OCI-LY1 (cell line): ENCODE results near the gene GPX3.

Source experiments
- H2AFZ ChIP-seq: fragments of 200-600 bp; sonication (generic), shearing (Covaris generic); 2 replicates; pipeline ENCODE4 v1.6.0; 2014; ENCODE audit warnings: antibody characterized with exemption, mild to moderate bottlenecking, low read length
- H3F3A ChIP-seq: fragments of 200-600 bp; sonication (generic), shearing (Covaris generic); 2 replicates; pipeline ENCODE4 v1.6.0; 2014; ENCODE audit warnings: mild to moderate bottlenecking, antibody characterized with exemption, low read length, moderate library complexity; ENCODE audit not compliant: insufficient read depth
- H3K27ac ChIP-seq: fragments of 200-600 bp; sonication (generic); 2 replicates; pipeline ENCODE4 v1.5.1; 2014; ENCODE audit warnings: low read length, mixed run types, mild to moderate bottlenecking, low read depth; ENCODE audit not compliant: poor library complexity, severe bottlenecking
- H3K27me3 ChIP-seq: fragments of 200-600 bp; sonication (generic); 2 replicates; pipeline ENCODE4 v1.6.0; 2014; ENCODE audit warnings: antibody characterized with exemption, mild to moderate bottlenecking, low read length, moderate library complexity; ENCODE audit not compliant: insufficient read depth
- H3K36me3 ChIP-seq: fragments of 200-600 bp; sonication (generic); 2 replicates; pipeline ENCODE4 v1.6.1; 2014; ENCODE audit warnings: mild to moderate bottlenecking, antibody characterized with exemption, low read length, moderate library complexity, mixed read lengths; ENCODE audit not compliant: insufficient read depth
- H3K4me1 ChIP-seq: fragments of 200-600 bp; sonication (generic); 2 replicates; pipeline ENCODE4 v1.5.1; 2014; ENCODE audit warnings: mild to moderate bottlenecking, low read length, moderate library complexity; ENCODE audit not compliant: insufficient read depth, severe bottlenecking
- H3K4me2 ChIP-seq: fragments of 200-600 bp; sonication (generic), shearing (Covaris generic); 2 replicates; pipeline ENCODE4 v1.6.1; 2014; ENCODE audit warnings: low read length
- H3K4me3 ChIP-seq: fragments of 200-600 bp; sonication (generic); 2 replicates; pipeline ENCODE4 v1.5.1; 2014; ENCODE audit warnings: low read length, low read depth, mild to moderate bottlenecking, mixed read lengths; ENCODE audit not compliant: poor library complexity, severe bottlenecking
- H3K79me2 ChIP-seq: fragments of 200-600 bp; shearing (Covaris generic); 2 replicates; pipeline ENCODE4 v1.6.1; 2016; ENCODE audit warnings: mixed run types, low read length, mixed read lengths; ENCODE audit not compliant: insufficient read depth
- H3K9ac ChIP-seq: fragments of 200-600 bp; sonication (generic), shearing (Covaris generic); 2 replicates; pipeline ENCODE4 v1.6.1; 2014; ENCODE audit warnings: mild to moderate bottlenecking, low read length, mixed read lengths
- H3K9me2 ChIP-seq: fragments of 200-600 bp; sonication (generic), shearing (Covaris generic); 2 replicates; pipeline ENCODE4 v1.6.1; 2014; ENCODE audit warnings: low read depth, mild to moderate bottlenecking, low read length, mixed read lengths
- H3K9me3 ChIP-seq: fragments of 200-600 bp; shearing (Covaris generic); 2 replicates; pipeline ENCODE4 v1.6.1; 2014; ENCODE audit warnings: low read length, mixed read lengths
- H4K20me1 ChIP-seq: fragments of 200-600 bp; sonication (generic), shearing (Covaris generic); 2 replicates; pipeline ENCODE4 v1.6.0; 2016; ENCODE audit warnings: mild to moderate bottlenecking, low read length; ENCODE audit not compliant: insufficient read depth
- EZH2 ChIP-seq: fragments of 200-600 bp; sonication (generic), shearing (Covaris generic); IDR thresholded peaks from 2 replicates; pipeline ENCODE4 v1.8.0; 2017; ENCODE audit warnings: borderline replicate concordance, mixed run types, mild to moderate bottlenecking, antibody characterized with exemption, low read length, moderate library complexity, mixed read lengths
- TF ChIP-seq, protein P1 (sequence below): fragments of 200-600 bp; sonication (generic), shearing (Covaris generic); IDR thresholded peaks from 2 replicates; pipeline ENCODE4 v1.5.1; 2017; ENCODE audit warnings: mild to moderate bottlenecking, antibody characterized with exemption, low read length, moderate library complexity, mixed read lengths

GPX3 gene

DNA sequence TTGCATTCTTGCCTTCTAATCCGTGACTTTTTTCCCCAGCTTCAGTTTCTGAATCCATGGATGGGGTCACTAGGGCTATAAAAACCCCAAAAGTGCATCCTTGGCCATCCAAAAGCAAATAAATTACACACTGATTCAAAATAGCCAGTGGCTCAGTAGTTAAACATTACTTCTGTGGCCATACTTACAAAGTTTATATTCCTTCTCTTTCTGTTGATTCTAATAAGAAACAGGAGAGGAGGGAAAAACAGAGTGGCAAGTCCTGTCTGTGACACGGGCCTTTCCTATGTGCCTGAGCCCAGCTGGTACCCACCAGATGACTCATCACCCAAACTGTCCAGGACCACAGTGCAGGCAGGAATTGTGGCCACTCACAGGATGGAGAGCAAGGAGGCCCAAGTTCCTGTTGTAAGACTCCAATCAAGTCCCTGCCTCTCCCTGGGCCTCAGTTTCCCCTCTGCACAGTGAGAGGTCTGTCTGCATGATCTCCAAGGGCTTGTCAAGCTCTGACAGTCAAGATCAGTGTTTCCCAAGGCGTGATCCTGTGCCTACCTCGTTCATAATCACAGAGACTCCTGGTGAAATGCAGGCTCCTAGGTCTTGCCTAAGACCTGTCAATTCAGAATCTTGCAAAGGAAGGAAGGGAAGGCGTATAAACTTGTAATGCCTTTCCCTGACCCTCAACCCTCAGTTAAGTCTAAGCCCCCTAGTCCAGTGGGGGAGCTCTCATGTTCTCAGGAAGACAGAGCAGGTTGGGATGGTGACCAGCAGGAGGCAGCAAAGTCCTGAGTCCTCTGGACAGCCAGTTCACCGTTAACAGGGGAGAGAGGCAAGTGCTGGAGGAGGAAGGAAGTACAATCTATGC, 30.9 kb downstream of the GPX3 start:
- no peak overlapping the region for H3K27ac ChIP-seq
- no peak overlapping the region for H3K4me2 ChIP-seq
- peaks cover 93% of the 10 kb centered on the region for H3K36me3 ChIP-seq

DNA sequence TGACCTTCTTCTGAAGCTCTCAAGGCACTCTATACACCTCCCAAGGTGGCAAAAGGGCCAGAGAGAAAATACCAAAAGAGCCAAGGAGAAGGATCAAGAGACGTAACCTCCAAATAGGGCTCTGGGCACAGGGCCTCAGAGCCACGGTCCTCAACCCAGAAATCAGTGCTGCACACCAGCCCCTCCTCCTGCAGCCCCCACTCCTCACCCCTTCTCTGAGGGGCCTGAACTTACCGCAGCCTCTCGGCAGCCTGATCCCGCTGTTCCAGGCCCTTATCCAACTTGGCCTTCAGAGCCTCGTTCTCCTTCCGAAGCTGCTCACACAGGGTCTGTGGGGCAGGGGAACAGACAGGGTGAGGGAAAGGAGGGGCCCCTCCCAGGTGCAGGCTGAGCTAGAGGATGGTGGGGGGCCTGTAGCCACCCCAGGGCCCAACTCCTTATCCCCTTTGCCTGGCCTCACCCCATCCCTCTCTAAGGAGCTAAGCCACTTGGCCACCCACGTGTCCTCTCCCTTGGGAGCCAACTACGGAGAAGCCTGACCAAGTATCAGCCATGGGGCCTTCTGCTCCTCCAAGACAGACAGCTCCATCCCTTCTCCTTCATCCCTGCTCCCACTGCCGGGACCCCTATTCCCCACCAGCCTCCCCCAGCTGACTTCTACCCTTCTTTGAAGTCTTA, 31.7 kb downstream of the GPX3 start:
- Histone ChIP-seq H3K9me2 (no peaks in the 10 kb centered on the region), H3K36me3 (peaks cover 93% of the 10 kb centered on the region), H2AFZ (no peak overlapping the region), H3K4me2 (peak overlapping the region; percentile 10; the same call in 1 of the 2 replicates), H3K27ac (peak overlapping the region; percentile 62), H3F3A (no peaks in the 10 kb centered on the region), H4K20me1 (no peaks in the 10 kb centered on the region), H3K27me3 (no peaks in the 10 kb centered on the region), H3K4me1 (peaks cover 12% of the 10 kb centered on the region), H3K4me3 (no peak overlapping the region), H3K79me2 (no peaks in the 10 kb centered on the region), H3K9ac (peak overlapping the region; percentile 16; the same call in 1 of the 2 replicates), H3K9me3 (no peaks in the 10 kb centered on the region)
- no peak for TF ChIP-seq EZH2

More for the DNA sequence above, 30.9 kb downstream of the GPX3 start:
- H3K27me3 ChIP-seq = no peaks in the 10 kb centered on the region
- no peaks in the 10 kb centered on the region for H3K9me3 ChIP-seq
- no peak for TF ChIP-seq EZH2
- TF ChIP-seq, protein P1, sequence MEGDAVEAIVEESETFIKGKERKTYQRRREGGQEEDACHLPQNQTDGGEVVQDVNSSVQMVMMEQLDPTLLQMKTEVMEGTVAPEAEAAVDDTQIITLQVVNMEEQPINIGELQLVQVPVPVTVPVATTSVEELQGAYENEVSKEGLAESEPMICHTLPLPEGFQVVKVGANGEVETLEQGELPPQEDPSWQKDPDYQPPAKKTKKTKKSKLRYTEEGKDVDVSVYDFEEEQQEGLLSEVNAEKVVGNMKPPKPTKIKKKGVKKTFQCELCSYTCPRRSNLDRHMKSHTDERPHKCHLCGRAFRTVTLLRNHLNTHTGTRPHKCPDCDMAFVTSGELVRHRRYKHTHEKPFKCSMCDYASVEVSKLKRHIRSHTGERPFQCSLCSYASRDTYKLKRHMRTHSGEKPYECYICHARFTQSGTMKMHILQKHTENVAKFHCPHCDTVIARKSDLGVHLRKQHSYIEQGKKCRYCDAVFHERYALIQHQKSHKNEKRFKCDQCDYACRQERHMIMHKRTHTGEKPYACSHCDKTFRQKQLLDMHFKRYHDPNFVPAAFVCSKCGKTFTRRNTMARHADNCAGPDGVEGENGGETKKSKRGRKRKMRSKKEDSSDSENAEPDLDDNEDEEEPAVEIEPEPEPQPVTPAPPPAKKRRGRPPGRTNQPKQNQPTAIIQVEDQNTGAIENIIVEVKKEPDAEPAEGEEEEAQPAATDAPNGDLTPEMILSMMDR = peak; percentile 95
- no peak overlapping the region; the same call in 1 of the 2 replicates for H3K9ac ChIP-seq
- no peaks in the 10 kb centered on the region for H3F3A ChIP-seq
- peaks cover 12% of the 10 kb centered on the region for H3K4me1 ChIP-seq
- H3K4me3 ChIP-seq = no peak overlapping the region
- no peaks in the 10 kb centered on the region for H3K9me2 ChIP-seq
- no peaks in the 10 kb centered on the region for H4K20me1 ChIP-seq
- no peaks in the 10 kb centered on the region for H3K79me2 ChIP-seq
- no peak overlapping the region for H2AFZ ChIP-seq

- H3F3A ChIP-seq = no peaks in the 10 kb centered on the region
- no peaks in the 10 kb centered on the region for H3K27me3 ChIP-seq
- H3K4me3 ChIP-seq = no peak overlapping the region
- peaks cover 93% of the 10 kb centered on the region for H3K36me3 ChIP-seq
- no peaks in the 10 kb centered on the region for H3K9me2 ChIP-seq
- H4K20me1 ChIP-seq = no peaks in the 10 kb centered on the region
- no peak overlapping the region for H3K4me2 ChIP-seq
- TF ChIP-seq, protein P1 = no peak
- TF ChIP-seq EZH2 = no peak
- H3K9me3 ChIP-seq = no peaks in the 10 kb centered on the region
- peaks cover 12% of the 10 kb centered on the region for H3K4me1 ChIP-seq
- H3K9ac ChIP-seq = no peak overlapping the region
- no peaks in the 10 kb centered on the region for H3K79me2 ChIP-seq
- H2AFZ ChIP-seq = no peak overlapping the region
- H3K27ac ChIP-seq = peak overlapping the region; percentile 62
Observed at GRCh38 chr5:151052836-151053235, 32.4 kb downstream of the GPX3 start.
